Dermis microvascular lymphatic vessel endothelial cell (primary cell): ENCODE results near the gene FAM83D. TPM values are rescaled to one million over a fixed set of nuclear protein-coding genes. Genes with fewer than 3 reads are reported as not detected.

Experiments used
- DNase-seq, 2 donors: peaks; one replicate each; pipeline versions ENCODE4 v3.0.0 to v3.0.0-alpha.2; 2010; ENCODE audit warnings: low read depth in 2 of 2
- total RNA-seq: library from RNA; depleted of rRNA; stranded (reverse); fragments of >200 nt; gene quantifications from 2 replicates; pipeline ENCODE4 v1.2.1, GENCODE V29; 2014

The FAM83D gene
- total RNA-seq, 1 donor from 2014 or later = 22.3 TPM

GRCh38 chr20:38999965-39000910, 74.0 kb downstream of the FAM83D start:
- no peak for DNase-seq

Other genes with a start within 250 kb of the FAM83D start
- not detected in 2 replicates for gene SLC32A1, start 201.9 kb upstream of the FAM83D start, total RNA-seq
- gene ACTR5, start 178.0 kb upstream of the FAM83D start, total RNA-seq = 6.9 and 7.3 TPM in 2 replicates
- 135 and 166 TPM in 2 replicates for gene PPP1R16B, start 120.7 kb upstream of the FAM83D start, total RNA-seq
- gene DHX35, start 35.9 kb downstream of the FAM83D start, total RNA-seq = 7.4 and 9.5 TPM in 2 replicates